Esophagus muscularis mucosa (tissue), 4 donors: ENCODE data around the gene SPTBN1.

Experiments used
- EP300 ChIP-seq: sonication (generic); formaldehyde crosslinking; IDR thresholded peaks from one replicate; pipeline ENCODE4 v1.6.1; 2017; ENCODE audit warnings: antibody characterized with exemption
- POLR2A ChIP-seq: fragments of 450-650 bp; IDR thresholded peaks from one replicate; pipeline ENCODE4 v1.6.1; 2017; ENCODE audit warnings: antibody characterized with exemption, moderate library complexity, mild to moderate bottlenecking, low read depth
- POLR2AphosphoS5 ChIP-seq, 2 donors: sonication (generic); formaldehyde crosslinking; IDR thresholded peaks; one replicate each; pipeline ENCODE4 v1.6.1; 2017; ENCODE audit warnings: antibody characterized with exemption in 2 of 2
- TF ChIP-seq, protein P1 (sequence below), 3 experiments: fragments of 200-600 bp in 2 of 3; fragments of 450-650 bp in 1 of 3; sonication (generic) in 2 of 3; IDR thresholded peaks; one replicate each; pipeline ENCODE4 v1.5.1; 2017 to 2019; ENCODE audit warnings: antibody characterized with exemption in 3 of 3, mild to moderate bottlenecking in 2 of 3, moderate library complexity in 1 of 3

DNA sequence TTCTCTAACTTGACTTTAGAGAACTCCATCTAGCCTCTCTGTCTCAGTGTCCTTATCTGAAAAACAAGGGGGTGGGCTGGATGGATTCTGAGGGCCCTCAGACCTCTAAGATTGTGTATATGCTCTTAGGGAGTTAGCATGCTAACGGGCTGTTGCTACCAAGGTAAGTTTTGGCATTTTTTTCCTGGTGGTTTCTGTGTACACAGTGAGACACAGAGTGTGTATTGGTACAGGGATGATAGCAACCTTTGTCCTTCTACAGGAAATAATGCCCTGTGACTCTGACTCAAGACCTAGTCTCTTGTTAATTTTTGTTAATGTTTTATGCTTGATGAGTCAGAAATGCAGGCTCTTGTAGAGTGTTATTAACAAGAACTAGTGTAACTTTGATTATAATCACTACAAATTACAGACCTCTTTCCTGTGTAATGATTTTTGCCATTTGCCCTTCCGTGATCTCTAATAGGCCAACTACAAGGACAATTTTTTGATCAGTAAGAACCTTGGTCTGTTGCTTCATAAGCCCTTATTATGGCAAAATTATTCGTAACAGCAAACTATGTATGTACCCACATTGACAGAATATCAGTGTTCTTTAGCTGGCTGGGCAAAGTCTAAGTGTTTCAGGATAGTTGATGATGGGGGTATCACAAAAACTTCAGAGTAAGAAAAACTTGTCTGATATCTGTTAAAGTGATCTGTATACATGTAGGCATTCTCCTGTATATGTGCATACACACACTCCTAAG lies 89.7 kb downstream of the SPTBN1 start:
- no peak for TF ChIP-seq POLR2A
- no peak for TF ChIP-seq POLR2AphosphoS5 (IDR thresholded peaks at IDR 0.05)
- TF ChIP-seq, protein P1, sequence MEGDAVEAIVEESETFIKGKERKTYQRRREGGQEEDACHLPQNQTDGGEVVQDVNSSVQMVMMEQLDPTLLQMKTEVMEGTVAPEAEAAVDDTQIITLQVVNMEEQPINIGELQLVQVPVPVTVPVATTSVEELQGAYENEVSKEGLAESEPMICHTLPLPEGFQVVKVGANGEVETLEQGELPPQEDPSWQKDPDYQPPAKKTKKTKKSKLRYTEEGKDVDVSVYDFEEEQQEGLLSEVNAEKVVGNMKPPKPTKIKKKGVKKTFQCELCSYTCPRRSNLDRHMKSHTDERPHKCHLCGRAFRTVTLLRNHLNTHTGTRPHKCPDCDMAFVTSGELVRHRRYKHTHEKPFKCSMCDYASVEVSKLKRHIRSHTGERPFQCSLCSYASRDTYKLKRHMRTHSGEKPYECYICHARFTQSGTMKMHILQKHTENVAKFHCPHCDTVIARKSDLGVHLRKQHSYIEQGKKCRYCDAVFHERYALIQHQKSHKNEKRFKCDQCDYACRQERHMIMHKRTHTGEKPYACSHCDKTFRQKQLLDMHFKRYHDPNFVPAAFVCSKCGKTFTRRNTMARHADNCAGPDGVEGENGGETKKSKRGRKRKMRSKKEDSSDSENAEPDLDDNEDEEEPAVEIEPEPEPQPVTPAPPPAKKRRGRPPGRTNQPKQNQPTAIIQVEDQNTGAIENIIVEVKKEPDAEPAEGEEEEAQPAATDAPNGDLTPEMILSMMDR (IDR thresholded peaks at IDR 0.05) = no peak
- TF ChIP-seq EP300 = no peak
